GM18858 (cell line): ENCODE measurements around the gene RPL7L1.
"Not testable (repeated sequence)": the region's sequence is repeated elsewhere in the genome, so short reads cannot be mapped to it uniquely, and the experiment has no call there.

Experiments
- ATAC-seq: cut with Tn5 transposase; IDR thresholded peaks from one replicate; pipeline ENCODE4 v1.9.1; 2021; ENCODE audit not compliant: unreplicated experiment

Gene RPL7L1

DNA sequence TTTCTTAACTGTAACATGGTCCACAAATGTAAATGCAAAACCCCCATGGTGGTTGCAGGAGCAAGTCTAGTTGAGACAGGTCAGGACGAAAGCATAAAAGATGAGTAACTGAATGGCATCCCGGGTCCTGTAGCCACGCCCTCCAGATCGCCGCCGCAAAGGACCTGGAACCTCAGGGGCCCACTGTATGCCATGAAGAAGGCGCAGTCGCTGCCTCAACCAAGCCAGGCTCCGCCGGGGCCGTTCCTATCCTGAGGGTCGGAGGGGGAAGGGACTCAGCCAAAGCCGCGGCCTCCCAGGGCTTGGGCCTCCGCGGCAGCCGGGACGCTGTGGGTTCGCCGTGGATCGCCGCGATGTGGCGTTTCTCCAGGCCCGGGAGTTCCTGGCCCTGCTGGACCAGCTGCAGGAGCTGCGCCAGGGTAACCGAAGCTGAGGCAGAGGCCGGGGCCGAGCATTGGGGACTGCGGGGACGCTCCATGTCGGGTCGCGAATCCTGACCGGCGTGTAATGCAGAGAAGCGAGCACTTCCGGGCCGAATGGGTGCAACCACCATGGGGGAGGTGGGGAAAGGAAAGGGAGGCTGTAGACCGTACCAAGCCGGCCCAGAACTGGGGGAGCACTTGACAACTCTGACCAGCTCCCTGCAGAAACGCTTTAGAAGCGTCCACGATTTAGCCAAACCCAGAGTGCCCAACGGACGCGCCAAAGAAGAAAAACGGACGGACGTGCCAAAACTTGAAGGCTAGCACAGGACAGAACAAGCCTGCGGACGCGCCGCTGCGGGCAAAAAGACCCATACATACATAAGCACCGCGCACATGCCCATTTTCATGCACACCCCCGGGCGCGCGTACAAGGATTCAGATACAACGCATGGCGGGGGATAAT, 11.1 kb downstream of the RPL7L1 start:
- ATAC-seq: peak; percentile 74

DNA sequence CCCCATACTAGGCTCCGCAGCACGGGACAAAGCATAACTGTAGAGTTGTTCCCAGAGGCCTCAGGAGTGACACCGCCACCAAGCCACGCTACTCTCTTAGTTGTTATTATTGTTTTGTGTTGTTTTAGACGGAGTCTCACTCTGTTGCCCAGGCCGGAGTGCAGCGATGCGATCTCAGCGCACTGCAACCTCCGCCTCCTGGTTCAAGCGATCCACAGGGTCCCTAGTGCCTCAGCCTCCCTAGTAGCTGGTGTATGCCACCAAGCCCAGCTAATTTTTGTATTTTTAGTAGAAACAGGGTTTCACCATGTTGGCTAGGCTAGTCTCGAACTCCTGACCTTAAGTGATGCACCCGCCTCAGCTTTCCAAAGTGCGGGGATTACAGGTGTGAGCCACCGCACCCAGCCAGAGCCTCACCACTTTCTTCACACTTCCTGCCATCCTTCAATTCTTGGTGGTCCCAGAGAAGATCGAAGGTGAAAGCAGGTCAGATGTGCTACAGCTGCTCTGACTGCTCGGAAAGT, 11.8 kb downstream of the RPL7L1 start:
- ATAC-seq: no peak

DNA sequence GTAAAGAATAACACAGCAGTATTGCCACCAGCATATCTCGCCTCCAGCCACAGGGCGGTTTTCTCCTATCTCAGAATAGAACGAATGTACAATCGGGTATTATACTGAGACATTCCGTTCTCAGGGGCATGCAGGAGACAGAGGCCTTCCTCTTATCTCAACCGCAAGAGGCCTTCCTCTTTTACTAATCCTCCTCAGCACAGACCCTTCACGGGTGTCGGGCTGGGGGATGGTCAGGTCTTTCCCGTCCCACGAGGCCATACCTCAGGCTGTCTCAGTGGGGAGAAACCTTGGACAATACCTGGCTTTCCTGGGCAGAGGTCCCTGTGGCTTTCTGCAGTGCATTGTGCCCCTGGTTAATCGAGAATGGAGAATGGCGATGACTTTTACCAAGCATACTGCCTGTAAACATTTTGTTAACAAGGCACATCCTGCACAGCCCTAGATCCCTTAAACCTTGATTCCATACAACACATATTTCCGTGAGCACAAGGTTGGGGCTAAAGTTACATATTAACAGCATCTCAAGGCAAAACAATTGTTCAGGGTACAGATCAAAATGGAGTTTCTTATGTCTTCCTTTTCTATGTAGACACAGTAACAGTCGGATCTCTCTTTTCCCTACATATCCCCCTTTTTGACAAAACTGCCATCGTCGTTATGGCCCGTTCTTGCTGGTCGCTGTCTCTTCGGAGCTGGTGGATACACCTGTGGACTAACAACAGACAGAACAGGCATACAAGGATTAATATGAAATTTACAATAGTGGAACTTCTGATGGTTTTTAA, 14.8 kb downstream of the RPL7L1 start:
- not testable (repeated sequence) for ATAC-seq

DNA sequence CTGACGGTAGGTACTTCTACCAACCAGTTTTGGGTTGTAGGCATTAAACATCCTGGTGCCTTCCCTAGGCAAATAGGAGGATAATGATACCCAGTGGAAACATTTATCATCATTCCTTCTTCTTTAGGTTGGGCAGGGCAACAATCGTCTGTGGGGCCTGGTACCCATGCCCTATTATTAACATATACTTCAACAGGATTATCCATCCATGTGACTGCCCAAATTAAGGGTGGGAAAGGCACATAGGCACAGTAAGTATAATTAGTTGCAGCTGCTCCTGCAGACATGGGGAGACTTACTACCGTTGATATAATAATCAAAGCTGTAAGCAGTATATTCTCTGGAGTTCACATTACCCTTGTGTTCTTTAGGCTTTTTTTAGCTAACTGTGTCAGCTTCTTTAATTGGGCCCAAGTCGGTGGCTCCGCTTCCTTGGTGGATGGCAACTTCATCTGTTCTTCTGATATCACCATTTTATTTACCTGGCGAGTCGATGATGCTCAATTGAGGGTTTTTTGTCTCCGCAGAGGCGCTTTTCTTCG, 16.8 kb downstream of the RPL7L1 start:
- no peak for ATAC-seq

DNA sequence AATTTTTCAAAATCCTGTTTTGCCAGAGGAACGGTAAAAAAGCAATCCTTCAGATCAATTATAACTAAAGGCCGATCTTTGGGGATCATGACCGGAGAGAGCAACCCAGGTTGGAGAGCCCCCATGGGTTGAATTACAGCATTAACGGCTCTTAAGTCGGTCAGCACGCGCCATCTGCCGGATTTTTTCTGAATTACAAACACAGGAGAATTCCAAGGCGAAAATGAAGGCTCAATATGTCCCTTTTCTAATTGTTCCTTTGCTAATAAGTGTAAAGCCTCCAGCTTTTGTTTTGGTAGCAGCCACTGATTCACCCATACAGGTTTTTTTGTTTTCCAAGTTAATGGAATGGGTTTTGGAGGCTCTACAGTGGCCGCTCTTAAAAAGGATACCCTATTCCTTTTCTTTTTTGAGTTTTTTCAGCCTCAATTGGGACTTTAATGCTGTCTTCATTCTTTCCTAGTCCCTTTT, 19.5 kb downstream of the RPL7L1 start:
- ATAC-seq: no peak

DNA sequence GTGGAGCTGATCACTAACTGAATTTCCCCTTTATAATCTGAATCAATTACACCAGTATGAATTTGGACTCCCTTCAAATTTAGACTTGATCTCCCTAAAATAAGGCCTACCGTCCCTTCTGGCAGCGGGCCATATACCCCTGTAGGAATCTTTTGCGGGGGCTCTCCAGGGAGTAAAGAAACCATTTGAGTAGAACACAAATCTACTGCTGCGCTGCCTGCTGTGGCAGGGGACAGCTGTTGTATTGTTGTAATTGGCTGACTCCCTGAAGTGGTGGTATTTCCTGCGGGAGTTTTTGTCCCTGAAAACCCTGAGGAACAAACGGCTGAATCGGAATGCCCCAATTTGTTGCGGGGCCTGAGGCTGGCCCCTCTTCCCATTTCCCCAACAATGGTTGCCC, 20.5 kb downstream of the RPL7L1 start:
- ATAC-seq: no peak

DNA sequence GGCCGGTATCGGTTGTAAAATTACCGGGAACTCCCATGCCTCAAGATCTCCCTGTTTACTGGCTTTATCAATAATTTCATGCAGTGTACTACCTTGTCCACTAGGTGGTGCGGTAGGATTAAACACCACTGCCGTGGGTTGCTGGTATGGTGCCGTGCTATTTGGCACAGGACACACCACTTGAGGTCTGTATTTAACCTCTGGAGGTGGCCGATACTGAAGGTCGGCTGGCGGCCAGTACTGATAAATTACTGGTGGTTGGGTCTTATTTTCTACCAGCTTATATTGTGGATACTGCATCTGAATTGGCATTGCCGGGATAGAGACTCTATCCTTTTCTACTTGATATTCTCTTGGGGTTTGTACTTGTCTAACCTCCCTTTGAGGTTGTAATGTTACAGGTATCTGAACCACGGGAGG, 22.1 kb downstream of the RPL7L1 start:
- no peak for ATAC-seq

DNA sequence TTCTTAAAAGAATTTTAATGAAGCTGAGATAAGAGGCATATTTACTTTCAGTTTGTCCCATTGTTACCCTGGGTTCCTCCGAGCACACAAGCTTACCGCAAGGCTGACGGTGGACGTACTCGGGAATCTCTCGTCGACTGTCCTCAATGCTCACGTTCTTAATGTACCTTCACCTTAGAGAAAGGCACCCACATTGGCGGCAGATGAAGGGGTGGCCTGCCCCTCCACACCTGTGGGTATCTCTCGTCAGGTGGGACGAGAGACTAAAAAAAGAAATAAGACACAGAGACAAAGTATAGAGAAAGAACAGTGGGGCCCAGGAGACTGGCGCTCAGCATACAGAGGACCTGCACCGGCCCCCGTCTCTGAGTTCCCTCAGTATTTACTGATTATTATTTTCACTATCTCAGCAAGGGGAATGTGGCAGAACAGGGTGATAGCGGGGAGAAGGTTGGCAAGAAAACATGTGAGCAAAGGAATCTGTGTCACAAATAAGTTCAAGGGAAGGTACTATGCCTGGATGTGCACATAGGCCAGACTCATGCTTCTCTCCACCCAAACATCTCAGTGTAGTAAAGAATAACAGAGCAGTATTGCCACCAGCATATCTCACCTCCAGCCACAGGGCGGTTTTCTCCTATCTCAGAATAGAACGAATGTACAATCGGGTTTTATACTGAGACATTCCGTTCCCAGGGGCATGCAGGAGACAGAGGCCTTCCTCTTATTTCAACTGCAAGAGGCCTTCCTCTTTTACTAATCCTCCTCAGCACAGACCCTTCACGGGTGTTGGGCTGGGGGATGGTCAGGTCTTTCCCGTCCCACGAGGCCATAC, 23.2 kb downstream of the RPL7L1 start:
- ATAC-seq: not testable (repeated sequence)

DNA sequence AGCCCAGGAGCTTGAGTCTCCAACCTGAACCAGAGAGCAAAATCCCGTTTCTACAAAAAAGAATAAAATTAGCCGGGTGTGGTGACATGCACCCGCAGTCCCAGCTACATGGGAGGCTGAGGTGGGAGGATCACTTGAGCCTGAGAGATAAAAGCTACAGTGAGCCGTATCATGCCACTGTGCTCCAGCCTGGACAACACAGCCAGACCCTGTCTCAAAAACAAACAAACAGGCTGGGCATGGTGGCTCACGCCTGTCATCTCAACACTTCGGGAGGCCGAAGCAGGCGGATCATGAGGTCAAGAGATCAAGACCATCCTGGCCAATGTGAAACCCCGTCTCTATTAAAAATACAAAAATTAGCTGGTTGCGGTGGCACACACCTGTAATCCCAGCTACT, 25.1 kb downstream of the RPL7L1 start:
- no peak for ATAC-seq

DNA sequence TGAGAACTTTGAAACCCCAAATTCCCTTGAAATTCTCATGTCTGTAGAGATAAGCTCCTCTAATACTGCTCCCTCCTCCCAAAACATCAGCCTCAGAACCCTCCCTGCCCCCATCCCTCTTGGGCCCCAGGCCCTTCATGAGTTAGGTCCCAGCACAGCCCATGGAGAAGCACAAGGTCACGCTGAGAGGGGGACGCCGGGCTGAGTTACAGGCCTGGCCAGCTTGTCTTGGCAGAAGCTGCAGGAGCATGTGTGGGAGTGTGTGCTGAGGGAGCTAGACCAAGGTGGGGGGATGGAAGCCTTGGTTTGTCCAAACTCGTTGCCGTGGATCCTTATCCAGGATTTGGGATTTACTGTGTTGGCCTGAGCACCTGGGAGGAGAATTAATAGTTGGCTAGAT, 27.9 kb downstream of the RPL7L1 start:
- no peak for ATAC-seq

DNA sequence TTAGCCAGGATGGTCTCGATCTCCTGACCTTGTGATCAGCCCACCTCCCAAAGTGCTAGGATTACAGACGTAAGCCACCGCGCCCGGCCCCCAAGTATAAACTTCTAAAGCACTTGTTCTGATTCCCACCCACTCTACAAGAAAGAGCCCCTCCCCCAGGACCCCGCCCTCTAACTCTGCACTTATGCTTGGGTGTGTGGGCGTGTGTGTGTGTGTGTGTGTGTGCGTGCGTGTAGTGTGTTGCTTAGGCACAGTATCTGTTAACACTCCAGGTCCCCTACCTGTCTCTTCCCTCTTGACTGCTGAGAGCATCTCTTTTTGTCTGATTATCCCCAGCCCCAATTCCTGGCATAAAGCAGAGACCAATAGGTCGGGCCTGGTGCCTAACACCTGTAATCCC, 30.4 kb downstream of the RPL7L1 start:
- no peak for ATAC-seq

DNA sequence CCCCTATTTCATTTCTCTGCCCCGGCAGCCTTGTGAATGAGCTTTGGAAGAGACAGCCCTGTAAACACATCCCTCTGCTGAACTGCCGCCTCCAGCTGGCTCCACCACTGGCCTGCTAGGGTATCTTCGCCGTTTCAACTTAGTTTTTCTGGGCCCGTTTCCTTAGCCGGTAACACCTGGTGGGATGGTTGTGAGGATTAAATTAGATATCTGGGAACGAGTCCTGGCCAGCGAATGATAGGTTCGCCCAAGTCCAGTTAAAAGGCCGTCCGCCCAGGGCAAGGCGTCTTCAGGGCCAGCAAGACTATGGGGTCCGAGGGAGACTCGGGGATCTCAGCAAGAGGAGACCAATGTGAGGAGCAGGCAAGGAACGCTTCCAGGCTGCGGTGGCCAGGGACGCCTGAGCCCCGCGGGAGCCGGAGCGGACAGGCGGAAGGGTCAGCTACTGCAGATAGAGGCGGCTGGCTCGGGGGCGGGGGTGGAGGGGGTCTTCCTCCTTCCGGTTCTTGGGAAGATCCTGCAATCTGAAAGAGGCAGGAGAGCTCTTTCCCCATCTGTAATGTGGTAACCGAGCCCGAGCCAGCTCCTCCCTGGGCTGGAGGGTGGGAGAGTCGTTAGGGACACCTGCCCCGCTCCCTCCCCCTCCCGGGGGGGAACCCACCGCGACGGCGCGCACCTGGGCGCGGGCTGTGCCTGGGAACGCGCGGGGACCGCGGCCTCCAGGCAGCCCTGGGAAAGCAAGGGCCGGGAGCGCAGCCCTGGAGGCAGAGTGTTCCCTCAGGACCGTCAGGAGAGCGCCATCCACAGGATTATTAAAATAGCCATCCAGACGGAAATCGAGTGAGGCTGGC, 32.0 kb downstream of the RPL7L1 start:
- no peak for ATAC-seq

DNA sequence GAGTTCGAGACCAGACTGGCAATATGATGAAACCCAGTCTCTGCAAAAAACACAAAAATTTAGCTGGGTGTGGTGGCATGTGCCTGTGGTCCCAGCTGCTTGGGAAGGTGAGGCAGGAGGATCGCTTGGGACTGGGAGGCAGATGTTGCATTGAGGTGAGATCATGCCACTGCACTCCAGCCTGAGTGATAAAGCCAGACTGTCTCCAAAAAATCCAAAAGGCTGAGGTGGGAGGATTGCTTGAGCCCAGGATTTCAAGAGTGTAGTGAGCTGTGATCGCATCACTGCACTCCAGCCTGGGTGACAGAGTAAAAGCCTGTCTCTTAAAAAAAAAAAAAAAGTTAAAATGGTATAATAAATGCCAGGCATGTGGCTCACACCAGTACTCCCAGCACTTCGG, 35.1 kb downstream of the RPL7L1 start:
- no peak for ATAC-seq

DNA sequence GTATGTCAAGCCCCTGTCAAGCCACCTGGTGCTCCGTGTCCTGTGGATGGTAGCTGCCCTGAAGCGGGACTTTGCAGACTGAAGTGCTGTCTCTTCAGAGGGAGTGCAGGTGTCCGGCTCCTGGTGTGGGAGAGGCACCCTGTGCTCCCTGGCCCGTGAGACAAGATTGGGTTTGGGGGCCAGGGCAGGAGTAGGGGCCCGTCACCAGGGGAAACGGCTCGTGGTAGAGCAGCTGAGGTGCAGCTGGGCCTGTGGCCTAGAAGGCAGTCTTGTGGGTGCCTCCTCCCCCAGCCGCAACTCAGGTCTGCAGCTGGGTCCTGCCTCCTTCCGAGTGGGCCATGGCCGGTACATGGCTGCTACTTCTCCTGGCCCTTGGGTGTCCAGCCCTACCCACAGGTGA, 36.3 kb downstream of the RPL7L1 start, which contains the start of gene PTCRA:
Gene PTCRA (plus strand): TSS at position 322 of the 400 bp plus-strand sequence. CDS start 17 bp downstream, at position 339.
- no peak for ATAC-seq

DNA sequence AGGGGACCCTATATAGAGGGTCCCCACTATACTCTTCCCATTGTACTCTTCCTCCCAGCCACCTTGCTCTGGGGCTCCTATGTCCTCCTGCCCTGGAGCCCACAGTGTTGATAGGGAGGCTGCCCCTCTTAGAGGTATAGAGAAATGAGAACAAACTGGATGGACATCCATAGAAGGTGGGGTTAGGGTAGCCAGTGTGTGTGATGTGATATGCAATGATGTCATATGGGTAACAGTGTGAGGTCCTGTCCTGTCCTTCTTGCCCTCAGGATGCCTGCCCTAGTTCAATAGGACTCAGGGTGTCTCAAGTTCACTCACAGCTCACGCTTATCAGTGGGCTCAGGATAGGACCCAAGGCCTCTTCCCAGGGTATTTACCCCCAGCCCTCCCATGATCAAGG, 36.9 kb downstream of the RPL7L1 start:
- ATAC-seq: no peak

DNA sequence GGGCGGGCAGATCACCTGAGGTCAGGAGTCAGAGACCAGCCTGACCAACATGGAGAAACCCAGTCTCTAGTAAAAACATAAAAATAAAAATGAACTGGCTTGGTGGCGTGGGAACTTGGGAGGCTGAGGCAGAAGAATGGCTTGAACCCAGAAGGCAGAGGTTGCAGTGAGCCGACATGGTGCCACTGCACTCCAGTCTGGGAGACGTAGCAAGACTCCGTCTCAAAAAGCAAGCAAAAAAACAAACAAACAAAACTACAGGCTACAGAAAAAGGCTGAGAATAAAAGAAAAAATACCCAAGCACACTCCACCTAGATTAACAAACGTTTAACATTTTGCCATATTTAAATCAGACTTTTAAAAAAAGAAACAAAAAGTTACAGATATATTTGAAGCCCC, 42.4 kb downstream of the RPL7L1 start:
- ATAC-seq: no peak

DNA sequence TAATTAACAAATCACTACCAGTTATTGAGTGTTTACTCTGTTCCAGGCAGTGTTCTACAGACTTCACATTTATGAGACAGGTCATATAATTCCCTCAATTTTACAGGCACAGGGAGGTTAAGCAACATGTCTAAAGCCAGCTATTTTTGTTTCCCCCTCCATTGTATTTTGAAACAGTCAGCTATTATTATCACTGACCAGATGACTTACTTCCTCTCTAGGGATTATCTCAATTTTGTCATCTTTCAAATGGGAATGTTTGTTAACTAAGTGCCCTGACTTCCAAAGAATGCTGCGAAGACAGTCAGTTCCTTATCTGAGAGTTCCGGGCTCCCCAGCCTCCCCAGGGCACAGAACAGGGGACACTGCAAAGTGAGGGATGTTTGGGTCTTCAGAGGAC, 44.2 kb downstream of the RPL7L1 start:
- no peak for ATAC-seq

DNA sequence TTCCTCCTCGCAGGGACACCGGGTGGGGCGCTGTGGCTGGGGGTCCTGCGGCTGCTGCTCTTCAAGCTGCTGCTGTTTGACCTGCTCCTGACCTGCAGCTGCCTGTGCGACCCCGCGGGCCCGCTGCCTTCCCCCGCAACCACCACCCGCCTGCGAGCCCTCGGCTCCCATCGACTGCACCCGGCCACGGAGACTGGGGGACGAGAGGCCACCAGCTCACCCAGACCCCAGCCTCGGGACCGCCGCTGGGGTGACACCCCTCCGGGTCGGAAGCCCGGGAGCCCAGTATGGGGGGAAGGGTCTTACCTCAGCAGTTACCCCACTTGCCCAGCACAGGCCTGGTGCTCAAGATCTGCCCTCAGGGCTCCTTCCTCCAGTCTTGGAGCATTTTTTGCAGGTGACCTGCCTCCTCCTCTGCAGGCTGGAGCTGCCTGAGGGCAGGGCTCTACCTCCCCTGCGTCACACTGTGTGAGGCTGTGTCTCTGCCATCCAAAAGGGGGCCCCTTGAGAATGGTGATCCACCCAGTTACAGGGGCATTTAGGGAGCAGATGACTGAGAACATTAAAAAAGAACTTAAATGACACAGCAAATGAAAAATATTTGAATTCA, 45.9 kb downstream of the RPL7L1 start:
- no peak for ATAC-seq
